ENCODE results near the gene ADISSP.

Gene ADISSP

DNA sequence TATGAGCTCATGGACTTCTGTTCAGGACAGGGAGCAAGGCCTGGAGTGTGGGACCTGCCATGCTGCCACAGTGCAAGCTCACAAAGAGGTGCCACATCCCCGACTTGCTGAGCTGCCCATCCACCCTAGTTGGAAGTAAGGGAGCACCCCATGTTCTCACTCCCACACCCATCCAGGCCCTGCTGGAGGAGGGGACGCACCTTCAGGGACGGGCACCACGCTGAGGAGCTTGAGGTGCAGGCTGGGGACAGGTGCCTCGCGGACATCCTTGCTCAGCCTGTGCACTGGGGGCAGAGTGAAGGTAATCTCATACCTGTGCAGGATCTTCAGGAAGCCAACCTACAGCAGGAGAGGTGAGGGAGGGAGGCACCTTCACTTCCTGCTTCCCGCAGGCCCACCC lies 12.3 kb downstream of the ADISSP start:
- no peak for DNase-seq (ENCODE audit: low spot score)

DNA sequence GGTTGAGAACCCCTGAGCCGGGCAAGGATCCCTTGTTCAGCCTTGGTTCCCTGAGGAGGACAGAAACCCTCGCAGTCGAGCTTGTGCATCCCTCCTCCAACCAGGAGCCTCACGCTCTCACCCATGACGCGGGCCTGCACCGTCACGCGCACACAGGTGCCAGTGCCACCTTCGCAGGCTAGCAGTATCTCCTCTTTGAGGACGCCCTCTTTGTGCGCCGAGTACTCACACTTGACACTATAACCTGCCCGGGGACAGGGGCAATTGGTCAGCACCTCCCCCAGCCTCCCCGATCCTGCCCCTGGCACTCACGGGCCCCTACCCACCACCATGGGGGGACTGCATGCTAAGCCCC lies 13.3 kb downstream of the ADISSP start:
- no peak for DNase-seq (ENCODE audit: low spot score)

DNA sequence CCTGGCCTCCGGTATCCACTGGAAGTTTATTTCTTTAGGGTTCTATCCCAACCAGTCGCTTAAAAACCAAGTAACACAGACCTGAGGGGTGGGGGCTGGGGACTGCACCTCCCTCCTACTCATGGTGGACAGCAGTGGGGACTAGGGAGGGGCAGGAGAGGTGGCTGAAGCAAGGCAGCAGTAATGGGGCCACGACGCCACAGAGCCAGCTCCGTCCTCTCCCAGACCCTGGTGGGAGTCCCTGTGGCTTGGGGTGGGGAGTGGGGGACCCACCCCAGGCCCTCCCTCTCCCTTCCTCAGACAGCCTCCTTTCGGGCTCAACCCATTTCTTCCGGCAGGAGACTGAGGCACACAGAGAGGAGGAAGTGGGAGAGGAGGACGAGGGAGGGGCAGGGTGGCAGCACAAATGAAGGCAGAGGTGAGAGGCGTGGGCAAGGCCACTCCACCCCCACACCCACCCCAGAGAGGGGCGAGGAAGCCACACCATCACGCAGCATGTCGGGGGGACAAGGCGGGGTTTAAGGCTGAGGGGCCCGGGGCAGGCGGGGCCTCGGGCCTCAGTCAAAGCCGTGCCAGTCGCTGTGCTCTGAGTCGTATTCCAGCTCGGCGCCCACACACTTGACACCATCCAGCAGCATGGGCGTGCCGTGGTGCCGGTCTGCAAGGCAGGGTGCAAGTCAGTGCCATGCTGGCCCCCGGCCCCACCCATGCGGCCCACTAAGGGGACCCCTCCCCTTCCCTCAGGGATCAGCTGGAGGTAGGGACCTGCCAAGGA lies 13.9 kb downstream of the ADISSP start:
- no peak for DNase-seq (ENCODE audit: low spot score)

GRCh38 chr20:3753098-3753497 lies 14.5 kb downstream of the ADISSP start:
- DNase-seq (ENCODE audit: low spot score), result peak; percentile 65

- DNase-seq (ENCODE audit: low spot score), result no peak
Measured at GRCh38 chr20:3752386-3752759, 15.2 kb downstream of the ADISSP start.

- DNase-seq (ENCODE audit: low spot score), result peak; percentile 15
Measured at GRCh38 chr20:3751675-3752385, 15.7 kb downstream of the ADISSP start.

- DNase-seq (ENCODE audit: low spot score), result no peak
Measured at GRCh38 chr20:3751305-3751674, 16.3 kb downstream of the ADISSP start.

- DNase-seq (ENCODE audit: low spot score), result peak; percentile 12
Measured at GRCh38 chr20:3749689-3750531, 17.6 kb downstream of the ADISSP start.

- DNase-seq (ENCODE audit: low spot score), result no peak
Measured at GRCh38 chr20:3749087-3749688, 18.4 kb downstream of the ADISSP start.

DNA sequence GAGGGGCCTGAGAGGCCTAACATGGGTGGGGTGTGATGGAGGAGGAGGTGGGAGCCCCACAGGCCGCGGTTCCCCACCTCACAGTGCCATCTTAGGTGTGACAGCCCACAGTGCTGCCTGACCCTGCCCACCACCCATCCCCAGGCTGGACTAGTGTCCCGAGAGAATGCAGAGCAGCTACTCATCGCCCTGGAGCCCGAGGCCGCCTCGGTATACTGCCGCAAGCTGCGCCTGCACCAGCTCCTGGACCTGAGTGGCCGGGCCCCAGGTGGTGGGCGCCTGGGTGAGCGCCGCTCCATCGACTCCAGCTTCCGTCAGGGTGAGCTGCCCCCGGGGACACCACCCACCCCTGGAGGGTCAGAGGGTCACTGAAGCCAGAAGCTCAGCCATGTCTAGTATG lies 19.5 kb downstream of the ADISSP start:
- no peak for DNase-seq (ENCODE audit: low spot score)

GRCh38 chr20:3747471-3747870 lies 20.1 kb downstream of the ADISSP start:
- no peak for DNase-seq (ENCODE audit: low spot score)

DNA sequence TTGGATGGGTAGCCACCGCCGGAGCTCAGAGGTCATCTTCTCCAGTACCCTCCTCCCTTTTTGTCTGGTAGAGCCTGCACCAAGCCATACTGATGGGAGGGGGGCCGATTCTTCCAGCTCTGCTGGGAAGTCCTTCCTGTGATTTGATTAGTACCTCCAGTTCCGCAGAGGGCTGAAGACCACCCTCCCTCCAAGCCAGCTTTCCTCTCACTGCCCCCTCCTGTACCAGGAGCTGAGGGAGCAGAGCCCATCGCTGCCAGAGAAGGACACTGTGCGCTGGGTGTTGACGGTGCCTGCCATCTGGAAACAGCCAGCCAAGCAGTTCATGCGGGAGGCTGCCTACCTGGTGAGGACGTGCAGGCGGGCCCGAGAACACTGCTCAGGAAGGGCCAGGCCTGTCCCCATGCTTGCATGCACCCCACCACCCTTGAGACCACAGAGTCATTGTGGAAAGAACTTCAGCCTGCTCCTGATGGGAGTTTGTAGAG lies 21.8 kb downstream of the ADISSP start:
- no peak for DNase-seq (ENCODE audit: low spot score)

DNA sequence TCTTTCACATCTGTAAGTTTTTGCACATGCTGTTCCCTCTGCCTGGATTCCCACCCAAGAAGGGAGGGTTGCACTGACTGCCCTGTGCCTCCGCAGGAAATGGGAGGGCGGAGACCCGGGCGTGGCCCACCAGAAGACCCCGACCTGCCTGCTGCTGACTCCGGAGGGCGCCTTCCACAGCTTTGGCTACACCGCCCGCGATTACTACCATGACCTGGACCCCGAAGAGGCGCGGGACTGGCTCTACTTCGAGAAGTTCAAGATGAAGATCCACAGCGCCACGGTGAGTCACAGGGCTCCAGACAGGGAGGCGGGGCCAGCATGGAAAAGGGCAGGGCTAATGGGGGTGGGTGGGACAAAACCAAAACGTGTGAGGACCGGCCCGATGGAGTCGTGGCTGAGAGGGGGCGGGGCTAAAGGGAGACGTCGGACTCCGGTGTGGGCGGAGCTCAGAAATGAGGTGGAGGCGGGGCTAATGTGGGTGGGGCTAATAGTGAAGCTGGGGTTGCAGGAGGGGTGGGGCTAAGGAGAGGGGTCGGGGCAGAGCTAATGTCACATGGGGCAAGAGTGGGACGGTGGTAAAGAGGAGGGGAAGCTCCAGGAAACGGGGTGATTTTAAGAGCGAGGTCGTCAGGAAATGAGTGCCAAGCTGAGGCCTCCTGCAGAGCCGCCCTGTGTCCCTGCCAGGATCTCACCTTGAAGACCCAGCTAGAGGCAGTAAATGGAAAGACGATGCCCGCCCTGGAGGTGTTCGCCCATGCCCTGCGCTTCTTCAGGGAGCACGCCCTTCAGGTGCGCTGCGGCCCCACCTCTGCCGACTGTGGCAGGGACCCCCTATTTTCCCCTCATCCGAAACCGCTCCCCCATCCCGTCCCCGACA lies 22.5 kb downstream of the ADISSP start:
- DNase-seq (ENCODE audit: low spot score), result peak; percentile 73

- DNase-seq (ENCODE audit: low spot score), result no peak
Measured at GRCh38 chr20:3744037-3744436, 23.5 kb downstream of the ADISSP start.

- no peak for DNase-seq (ENCODE audit: low spot score)
Measured at GRCh38 chr20:3743251-3743650, 24.3 kb downstream of the ADISSP start.

- DNase-seq (ENCODE audit: low spot score), result no peak
Measured at GRCh38 chr20:3741836-3742458, 25.6 kb downstream of the ADISSP start.

DNA sequence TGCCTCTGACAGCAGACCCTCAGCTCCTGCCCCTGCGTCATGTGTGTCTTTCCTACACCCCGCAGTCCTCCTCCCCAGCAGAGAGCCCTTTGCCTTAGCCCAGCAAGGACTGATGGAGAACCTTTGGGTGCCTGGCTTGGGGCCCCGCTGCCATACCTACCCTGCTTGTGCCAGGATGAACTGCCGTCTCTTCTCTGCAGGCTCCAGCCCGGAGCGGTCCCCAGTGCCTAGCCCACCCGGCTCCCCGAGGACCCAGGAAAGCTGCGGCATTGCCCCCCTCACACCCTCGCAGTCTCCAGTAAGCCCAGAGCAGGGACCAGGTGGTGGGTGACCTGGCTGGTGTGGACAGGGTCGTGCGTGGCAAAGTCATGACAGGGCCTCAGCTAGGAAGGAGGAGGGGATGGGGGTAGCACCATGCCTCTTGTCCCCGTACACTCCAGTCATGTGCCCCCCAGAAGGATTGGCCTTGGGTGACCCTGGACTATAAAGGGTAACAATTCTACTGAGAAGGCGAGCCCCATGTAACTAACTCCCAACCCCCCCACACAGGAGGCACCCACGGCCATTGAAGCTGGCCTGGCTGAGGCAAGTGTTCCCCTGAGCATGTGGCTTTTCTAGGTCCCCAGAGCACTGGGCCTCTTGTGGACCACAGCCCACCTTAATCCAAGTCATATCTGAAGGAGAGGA lies 26.8 kb downstream of the ADISSP start:
- no peak for DNase-seq (ENCODE audit: low spot score)

DNA sequence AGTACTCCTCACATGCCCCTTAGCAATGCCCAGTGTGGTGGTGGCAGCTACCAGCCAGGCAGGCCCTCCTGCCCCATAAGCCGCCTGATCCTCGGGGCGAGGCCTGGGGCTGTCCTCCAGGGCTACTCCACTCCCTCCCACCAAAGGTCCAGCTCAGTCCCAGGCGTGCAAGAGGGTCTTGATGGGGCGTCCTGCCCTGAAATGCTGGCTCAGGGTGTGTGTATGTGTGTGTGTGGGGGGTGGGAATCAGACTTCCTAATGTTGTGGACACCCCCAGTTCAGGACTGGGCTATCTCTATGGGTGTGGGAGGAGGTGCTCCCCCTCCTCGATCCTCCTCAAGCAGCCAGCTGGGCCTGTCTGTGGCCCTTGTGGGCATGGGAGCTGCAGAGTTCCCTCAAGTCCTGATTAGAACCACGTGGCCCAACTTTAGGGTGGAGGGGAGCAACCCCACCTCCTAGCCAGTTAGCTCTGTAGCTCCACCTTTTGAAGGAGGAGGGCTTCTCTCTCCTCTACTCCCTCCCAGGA lies 27.6 kb downstream of the ADISSP start:
- DNase-seq (ENCODE audit: low spot score), result no peak

GRCh38 chr20:3739054-3739925 lies 28.3 kb downstream of the ADISSP start:
- no peak for DNase-seq (ENCODE audit: low spot score)
